HUES48 (cell line): ENCODE measurements around the gene HOXD13.

Source experiments
- H3K27ac ChIP-seq: one replicate; pipeline ENCODE4 v1.7.0; 2013; ENCODE audit warnings: low read depth, low read length, inconsistent platforms
- H3K27me3 ChIP-seq: 2 replicates; pipeline ENCODE4 v1.6.1; 2013; ENCODE audit warnings: mild to moderate bottlenecking, low read length; ENCODE audit not compliant: control insufficient read depth, insufficient read depth
- H3K36me3 ChIP-seq: 2 replicates; pipeline ENCODE4 v1.6.1; 2013; ENCODE audit warnings: low read length; ENCODE audit not compliant: control insufficient read depth, insufficient read depth
- H3K4me1 ChIP-seq: 2 replicates; pipeline ENCODE4 v1.6.1; 2013; ENCODE audit warnings: mild to moderate bottlenecking, low read length; ENCODE audit not compliant: control insufficient read depth, insufficient read depth
- H3K4me3 ChIP-seq: 2 replicates; pipeline ENCODE4 v1.5.1; 2013; ENCODE audit warnings: mild to moderate bottlenecking, low read depth, low read length
- H3K9ac ChIP-seq: 2 replicates; pipeline ENCODE4 v1.6.1; 2013; ENCODE audit warnings: mild to moderate bottlenecking, low read depth, low read length, moderate library complexity
- H3K9me3 ChIP-seq: 2 replicates; pipeline ENCODE4 v1.6.1; 2013; ENCODE audit warnings: low read length; ENCODE audit not compliant: control insufficient read depth, insufficient read depth

HOXD13 gene

DNA sequence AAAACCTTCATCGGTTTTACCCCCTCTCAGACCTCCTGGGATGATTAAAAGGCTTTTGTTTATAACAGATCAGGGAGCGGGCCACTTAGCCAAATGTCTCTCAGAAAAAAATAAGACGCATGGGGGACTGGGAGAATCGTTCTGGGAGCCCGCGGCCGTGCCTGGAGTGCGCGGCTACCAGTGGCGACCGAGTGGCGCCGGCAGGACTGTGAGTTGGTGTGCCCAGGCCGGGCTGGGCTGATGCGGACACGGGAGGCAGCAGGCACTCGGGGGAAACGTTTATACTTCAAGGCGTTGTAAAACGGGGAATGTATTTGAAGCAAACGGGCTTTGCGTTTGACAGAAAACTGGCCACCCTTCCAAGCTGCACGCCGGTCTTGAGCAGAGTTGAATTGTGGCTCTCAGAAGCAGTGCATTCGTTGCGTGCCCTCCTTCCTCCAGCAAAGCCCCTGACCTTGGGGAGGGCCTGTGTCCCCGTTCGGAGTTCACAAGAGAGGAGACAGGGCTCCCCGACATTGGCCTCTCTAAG, 19.4 kb downstream of the HOXD13 start:
- H3K9me3 ChIP-seq: peaks cover 1% of the 10 kb centered on the region; the same call in 1 of the 2 replicates
- no peak overlapping the region for H3K4me3 ChIP-seq
- H3K9ac ChIP-seq: no peak overlapping the region
- no peaks in the 10 kb centered on the region for H3K36me3 ChIP-seq
- no peak overlapping the region for H3K27ac ChIP-seq
- peaks cover 99% of the 10 kb centered on the region for H3K27me3 ChIP-seq
- peaks cover 8% of the 10 kb centered on the region; the same call in 1 of the 2 replicates for H3K4me1 ChIP-seq

GRCh38 chr2:176112375-176113302, 20.1 kb downstream of the HOXD13 start:
- no peaks in the 10 kb centered on the region for H3K36me3 ChIP-seq
- H3K9ac ChIP-seq: no peak overlapping the region
- no peak overlapping the region for H3K4me3 ChIP-seq
- peaks cover 3% of the 10 kb centered on the region; the same call in 1 of the 2 replicates for H3K9me3 ChIP-seq
- H3K4me1 ChIP-seq: peaks cover 8% of the 10 kb centered on the region; the same call in 1 of the 2 replicates
- H3K27ac ChIP-seq: no peak overlapping the region
- H3K27me3 ChIP-seq: peaks cover 100% of the 10 kb centered on the region

- H3K4me3 ChIP-seq: no peak overlapping the region
Observed at GRCh38 chr2:176114120-176114929, 21.8 kb downstream of the HOXD13 start.

DNA sequence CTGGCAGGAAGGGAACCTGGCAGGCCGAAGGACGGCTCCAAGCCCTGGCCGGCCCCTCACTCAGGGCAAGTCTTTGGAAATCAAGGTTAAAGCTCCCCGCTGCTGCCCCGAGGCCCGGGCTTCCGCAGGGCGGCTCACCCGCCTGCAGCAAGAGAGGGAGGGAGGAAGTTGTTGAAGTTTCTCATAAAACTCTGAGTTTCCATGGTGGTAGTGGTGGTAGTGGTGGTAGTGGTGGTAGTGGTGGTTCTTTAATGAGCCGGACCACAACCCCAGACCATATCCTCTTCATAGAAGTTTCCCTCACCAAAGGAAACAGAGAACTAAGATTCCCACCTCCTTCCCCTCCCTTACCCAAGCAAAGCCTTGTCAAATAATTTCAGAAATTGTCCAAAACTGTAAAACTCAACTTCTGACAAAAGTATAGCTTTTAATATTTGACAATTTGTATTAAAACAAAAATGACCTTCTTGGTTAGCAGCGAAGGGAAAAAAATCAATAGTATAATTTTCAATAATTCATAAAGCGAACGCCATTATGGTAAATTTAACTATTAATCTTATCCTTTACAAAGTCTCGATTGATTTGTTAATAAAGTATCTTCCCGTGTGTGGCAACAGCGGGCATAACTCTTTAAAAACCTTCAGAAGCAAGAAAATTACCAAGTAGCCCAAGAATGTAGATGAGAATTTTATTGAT, 22.6 kb downstream of the HOXD13 start:
- Histone ChIP-seq H3K36me3 (no peaks in the 10 kb centered on the region), H3K4me3 (no peak overlapping the region), H3K9me3 (peaks cover 3% of the 10 kb centered on the region; the same call in 1 of the 2 replicates), H3K4me1 (peaks cover 8% of the 10 kb centered on the region; the same call in 1 of the 2 replicates), H3K9ac (no peak overlapping the region), H3K27me3 (peaks cover 100% of the 10 kb centered on the region), H3K27ac (no peak overlapping the region)

More at GRCh38 chr2:176114120-176114929, 21.8 kb downstream of the HOXD13 start:
- no peak overlapping the region for H3K27ac ChIP-seq
- no peak overlapping the region for H3K9ac ChIP-seq
- peaks cover 3% of the 10 kb centered on the region; the same call in 1 of the 2 replicates for H3K9me3 ChIP-seq
- H3K4me1 ChIP-seq: peaks cover 8% of the 10 kb centered on the region; the same call in 1 of the 2 replicates
- peaks cover 100% of the 10 kb centered on the region for H3K27me3 ChIP-seq
- H3K36me3 ChIP-seq: no peaks in the 10 kb centered on the region

DNA sequence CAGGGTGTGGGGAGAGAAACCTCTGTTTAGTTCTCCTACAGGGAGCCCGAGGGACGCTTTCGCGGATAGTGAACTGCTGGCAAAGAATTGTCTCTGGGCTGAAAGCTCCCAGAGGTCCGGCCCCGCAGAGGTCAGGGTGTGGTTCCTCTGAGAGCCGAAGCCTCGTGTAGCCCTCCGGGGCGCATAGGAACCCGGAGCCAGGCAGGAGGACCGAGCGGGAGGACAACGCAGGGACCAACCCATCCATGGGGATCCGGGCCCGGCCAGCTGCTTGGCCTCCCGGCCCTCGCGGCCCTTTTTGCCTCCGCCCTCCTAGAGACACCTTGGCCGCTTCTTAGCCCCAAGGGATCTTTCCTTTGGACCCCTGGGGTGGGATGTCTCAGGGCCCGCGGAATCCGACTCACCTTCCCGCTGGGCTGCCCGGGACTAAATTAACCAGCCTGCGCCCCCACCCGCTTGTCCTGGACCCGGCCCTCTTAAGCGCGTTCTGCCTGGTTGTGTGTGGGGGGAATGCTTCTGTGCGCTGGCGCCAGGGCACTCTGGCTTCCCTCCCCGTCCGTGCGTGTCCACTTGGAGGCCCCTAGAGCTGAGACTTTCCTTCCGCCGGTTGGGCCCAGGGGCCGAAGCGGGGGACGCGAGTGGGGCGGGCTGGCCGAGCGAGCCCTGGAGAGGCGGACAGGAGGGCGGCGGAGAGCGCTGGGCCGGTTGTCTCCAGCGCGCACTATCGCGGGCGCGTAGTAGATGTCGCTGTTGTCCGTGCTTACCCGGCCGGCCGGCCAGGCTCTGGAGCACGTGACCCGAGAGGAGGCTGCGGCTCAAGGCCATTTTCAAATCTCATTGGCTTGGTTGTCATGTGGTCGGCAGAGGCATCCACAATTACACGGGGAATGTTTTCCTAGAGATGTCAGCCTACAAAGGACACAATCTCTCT, 23.6 kb downstream of the HOXD13 start, which contains the start of gene HOXD10:
HOXD10 (plus strand) TSS at position 896 of the 931 bp plus-strand sequence. CDS start 56 bp downstream, outside the sequence.
- H3K36me3 ChIP-seq: no peaks in the 10 kb centered on the region
- peaks cover 100% of the 10 kb centered on the region for H3K27me3 ChIP-seq
- no peak within 1 kb of the TSS for H3K4me3 ChIP-seq
- H3K9ac ChIP-seq: no peak within 1 kb of the TSS
- peaks cover 8% of the 10 kb centered on the region; the same call in 1 of the 2 replicates for H3K4me1 ChIP-seq
- H3K27ac ChIP-seq: no peak within 1 kb of the TSS
- peaks cover 3% of the 10 kb centered on the region; the same call in 1 of the 2 replicates for H3K9me3 ChIP-seq

DNA sequence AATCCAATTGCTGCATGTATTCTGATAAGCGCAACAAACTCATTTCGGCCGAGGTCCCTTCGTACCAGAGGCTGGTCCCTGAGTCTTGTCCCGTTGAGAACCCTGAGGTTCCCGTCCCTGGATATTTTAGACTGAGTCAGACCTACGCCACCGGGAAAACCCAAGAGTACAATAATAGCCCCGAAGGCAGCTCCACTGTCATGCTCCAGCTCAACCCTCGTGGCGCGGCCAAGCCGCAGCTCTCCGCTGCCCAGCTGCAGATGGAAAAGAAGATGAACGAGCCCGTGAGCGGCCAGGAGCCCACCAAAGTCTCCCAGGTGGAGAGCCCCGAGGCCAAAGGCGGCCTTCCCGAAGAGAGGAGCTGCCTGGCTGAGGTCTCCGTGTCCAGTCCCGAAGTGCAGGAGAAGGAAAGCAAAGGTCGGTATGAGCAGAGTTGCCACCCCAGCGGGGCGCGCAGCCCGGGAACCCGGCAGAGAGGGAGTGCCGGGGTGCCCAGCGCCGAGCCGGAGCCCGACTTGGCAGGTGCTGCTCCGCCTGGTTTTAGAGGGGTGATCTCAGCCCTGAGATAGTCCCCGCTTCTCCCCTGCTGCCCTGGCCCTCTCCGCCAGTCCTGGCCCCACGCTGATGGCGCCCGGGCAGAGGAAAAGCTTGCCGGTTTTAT, 24.8 kb downstream of the HOXD13 start:
- peaks cover 3% of the 10 kb centered on the region; the same call in 1 of the 2 replicates for H3K9me3 ChIP-seq
- H3K27me3 ChIP-seq: peaks cover 100% of the 10 kb centered on the region
- H3K4me3 ChIP-seq: no peak overlapping the region

DNA sequence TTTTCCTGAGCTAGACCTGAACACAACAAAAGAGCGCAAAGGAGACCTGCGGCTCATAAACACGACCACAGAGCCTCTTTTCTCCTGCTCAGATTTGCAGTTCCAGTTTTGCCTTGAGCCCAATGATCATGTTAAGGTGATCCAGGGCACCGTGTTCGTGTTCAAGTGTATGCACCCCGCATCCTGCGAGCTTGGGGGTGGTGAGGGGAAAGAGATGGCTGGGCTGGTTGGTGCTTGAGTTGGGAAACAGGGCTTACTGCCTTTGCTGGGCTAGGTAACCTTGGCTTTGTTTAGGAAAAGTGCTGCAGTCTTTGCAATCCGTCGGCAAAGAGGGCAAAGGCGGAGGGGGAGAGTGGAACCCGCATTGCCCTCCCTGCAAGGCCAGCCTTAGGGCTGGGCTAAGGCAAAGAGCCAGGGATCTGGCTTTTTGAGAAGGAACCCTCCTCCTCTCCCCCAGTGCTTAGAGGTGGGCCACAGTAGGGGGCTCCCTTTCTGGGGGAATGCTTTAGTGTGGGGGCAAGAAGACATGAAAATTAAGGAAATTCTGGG, 25.4 kb downstream of the HOXD13 start:
- Histone ChIP-seq H3K27ac (no peak overlapping the region), H3K9ac (no peak overlapping the region), H3K9me3 (peaks cover 3% of the 10 kb centered on the region; the same call in 1 of the 2 replicates), H3K36me3 (no peaks in the 10 kb centered on the region), H3K27me3 (peaks cover 100% of the 10 kb centered on the region), H3K4me3 (no peak overlapping the region), H3K4me1 (peaks cover 11% of the 10 kb centered on the region; the same call in 1 of the 2 replicates)

More for the DNA sequence above, 24.8 kb downstream of the HOXD13 start:
- Histone ChIP-seq H3K9ac (no peak overlapping the region), H3K36me3 (no peaks in the 10 kb centered on the region), H3K4me1 (peaks cover 11% of the 10 kb centered on the region; the same call in 1 of the 2 replicates), H3K27ac (no peak overlapping the region)

GRCh38 chr2:176118601-176119339, 26.2 kb downstream of the HOXD13 start:
- Histone ChIP-seq H3K4me3 (no peak overlapping the region), H3K27ac (no peak overlapping the region), H3K36me3 (no peaks in the 10 kb centered on the region), H3K9me3 (peaks cover 3% of the 10 kb centered on the region; the same call in 1 of the 2 replicates), H3K4me1 (peaks cover 10% of the 10 kb centered on the region; the same call in 1 of the 2 replicates), H3K27me3 (peaks cover 100% of the 10 kb centered on the region), H3K9ac (no peak overlapping the region)
